Neural crest cell (in vitro differentiated cells): ENCODE data around the gene ARHGEF12. TPM values are rescaled to one million over a fixed set of nuclear protein-coding genes. Genes with fewer than 3 reads are reported as not detected.

Experiments
- DNase-seq: peaks from one replicate; pipeline ENCODE4 v3.0.0; 2021; ENCODE audit warnings: low read depth, mixed read lengths, low spot score
- H3K27ac Mint-ChIP-seq: one replicate; pipeline ENCODE4 v1.8.0; 2021; ENCODE audit warnings: mild to moderate bottlenecking, mixed read lengths; ENCODE audit not compliant: unreplicated experiment
- H3K27me3 Mint-ChIP-seq: 2 replicates; pipeline ENCODE4 v1.8.0; 2021; ENCODE audit warnings: low read depth, mild to moderate bottlenecking, mixed read lengths
- H3K36me3 Mint-ChIP-seq: 2 replicates; pipeline ENCODE4 v1.8.0; 2021; ENCODE audit warnings: low read depth, mild to moderate bottlenecking, mixed read lengths
- H3K4me1 Mint-ChIP-seq: 2 replicates; pipeline ENCODE4 v1.8.0; 2021; ENCODE audit warnings: mixed read lengths
- H3K4me3 Mint-ChIP-seq: one replicate; pipeline ENCODE4 v1.8.0; 2021; ENCODE audit warnings: mild to moderate bottlenecking, mixed read lengths
- H3K9me3 Mint-ChIP-seq: 2 replicates; pipeline ENCODE4 v1.8.0; 2021; ENCODE audit warnings: mixed read lengths
- CTCF ChIP-seq: fragments of 200-600 bp; sonication (generic); conservative IDR thresholded peaks from 2 replicates; pipeline ENCODE4 v1.5.0; 2021; ENCODE audit warnings: antibody characterized with exemption, mild to moderate bottlenecking
- total RNA-seq: library from RNA; stranded (reverse); gene quantifications from 2 replicates; pipeline ENCODE4 v1.2.1, GENCODE V29; 2021

The ARHGEF12 gene
- total RNA-seq, 1 donor from 2014 or later, result 66.2 TPM

- Mint-ChIP-seq H3K4me1 (peaks cover 15% of the 10 kb centered on the region), H3K27me3 (peaks cover 3% of the 10 kb centered on the region), H3K36me3 (no peaks in the 10 kb centered on the region), H3K9me3 (no peaks in the 10 kb centered on the region), H3K4me3 (no peak overlapping the region), H3K27ac (no peak overlapping the region)
- no peak for TF ChIP-seq CTCF
- DNase-seq, result no peak
These were observed 185.8 kb downstream of the ARHGEF12 start for GRCh38 chr11:120522021-120522420.

- Mint-ChIP-seq H3K4me3 (no peak overlapping the region), H3K27ac (no peak overlapping the region), H3K4me1 (peaks cover 10% of the 10 kb centered on the region), H3K36me3 (no peaks in the 10 kb centered on the region), H3K27me3 (peaks cover 3% of the 10 kb centered on the region), H3K9me3 (no peaks in the 10 kb centered on the region)
- no peak for DNase-seq
- no peak for TF ChIP-seq CTCF
These were observed 186.5 kb downstream of the ARHGEF12 start for GRCh38 chr11:120522736-120523135.

- peaks cover 9% of the 10 kb centered on the region for H3K4me1 Mint-ChIP-seq
- no peaks in the 10 kb centered on the region for H3K36me3 Mint-ChIP-seq
- H3K27me3 Mint-ChIP-seq, result peaks cover 3% of the 10 kb centered on the region
- H3K4me3 Mint-ChIP-seq, result no peak overlapping the region
- H3K27ac Mint-ChIP-seq, result no peak overlapping the region
- no peaks in the 10 kb centered on the region for H3K9me3 Mint-ChIP-seq
- no peak for DNase-seq
- no peak for TF ChIP-seq CTCF
These were observed 187.0 kb downstream of the ARHGEF12 start for GRCh38 chr11:120523196-120523595.

GRCh38 chr11:120524536-120525085 lies 188.4 kb downstream of the ARHGEF12 start:
- Mint-ChIP-seq H3K4me1 (peaks cover 9% of the 10 kb centered on the region), H3K9me3 (no peaks in the 10 kb centered on the region), H3K4me3 (no peak overlapping the region), H3K27ac (no peak overlapping the region), H3K27me3 (peaks cover 5% of the 10 kb centered on the region), H3K36me3 (no peaks in the 10 kb centered on the region)
- no peak for TF ChIP-seq CTCF
- no peak for DNase-seq

GRCh38 chr11:120525261-120526171 lies 189.3 kb downstream of the ARHGEF12 start:
- Mint-ChIP-seq H3K27ac (no peak overlapping the region), H3K27me3 (peaks cover 12% of the 10 kb centered on the region), H3K4me1 (peaks cover 9% of the 10 kb centered on the region), H3K9me3 (no peaks in the 10 kb centered on the region), H3K36me3 (no peaks in the 10 kb centered on the region), H3K4me3 (no peak overlapping the region)
- TF ChIP-seq CTCF, result no peak
- DNase-seq, result no peak
